ENCODE data around the gene C11orf71. TPM values are rescaled to one million over a fixed set of nuclear protein-coding genes. Genes with fewer than 3 reads are reported as not detected.

The C11orf71 gene
- total RNA-seq, 1 donor from 2014 or later: 8.5 TPM

DNA sequence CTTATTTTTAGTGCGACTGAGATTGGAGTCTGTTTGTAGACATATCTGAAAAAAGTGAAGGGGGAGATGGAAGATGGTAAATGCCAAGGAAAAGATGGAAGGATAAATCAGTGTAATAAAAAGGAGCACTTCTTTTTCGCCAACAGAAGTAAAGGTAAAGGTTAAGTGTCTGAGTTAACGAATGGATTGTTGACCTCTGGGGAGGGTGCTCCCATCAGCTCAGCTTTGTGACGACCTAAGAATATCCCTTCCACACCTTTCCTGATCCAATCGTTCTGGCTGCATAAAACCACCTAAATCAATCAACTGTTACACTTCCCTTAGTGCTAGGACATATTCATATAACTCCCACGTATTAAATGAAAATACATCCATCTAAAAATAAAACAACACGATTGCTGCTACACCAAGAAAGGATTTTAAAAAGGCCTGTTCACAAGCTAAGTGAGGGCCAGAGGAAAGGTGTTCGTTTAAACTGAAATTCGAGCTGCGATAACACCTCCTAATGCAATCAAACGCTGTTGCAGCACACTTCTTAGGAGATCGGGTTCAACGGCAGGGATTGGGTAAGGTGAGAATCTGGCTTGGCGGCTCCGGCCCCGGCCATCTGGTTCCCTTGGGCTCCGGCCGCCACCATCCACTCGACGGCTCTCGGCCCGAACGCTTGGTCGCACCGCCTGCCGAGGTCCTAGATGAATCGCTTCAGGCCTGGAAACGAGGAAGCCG is 658 bp downstream of the C11orf71 start:
- TF ChIP-seq, protein P1, sequence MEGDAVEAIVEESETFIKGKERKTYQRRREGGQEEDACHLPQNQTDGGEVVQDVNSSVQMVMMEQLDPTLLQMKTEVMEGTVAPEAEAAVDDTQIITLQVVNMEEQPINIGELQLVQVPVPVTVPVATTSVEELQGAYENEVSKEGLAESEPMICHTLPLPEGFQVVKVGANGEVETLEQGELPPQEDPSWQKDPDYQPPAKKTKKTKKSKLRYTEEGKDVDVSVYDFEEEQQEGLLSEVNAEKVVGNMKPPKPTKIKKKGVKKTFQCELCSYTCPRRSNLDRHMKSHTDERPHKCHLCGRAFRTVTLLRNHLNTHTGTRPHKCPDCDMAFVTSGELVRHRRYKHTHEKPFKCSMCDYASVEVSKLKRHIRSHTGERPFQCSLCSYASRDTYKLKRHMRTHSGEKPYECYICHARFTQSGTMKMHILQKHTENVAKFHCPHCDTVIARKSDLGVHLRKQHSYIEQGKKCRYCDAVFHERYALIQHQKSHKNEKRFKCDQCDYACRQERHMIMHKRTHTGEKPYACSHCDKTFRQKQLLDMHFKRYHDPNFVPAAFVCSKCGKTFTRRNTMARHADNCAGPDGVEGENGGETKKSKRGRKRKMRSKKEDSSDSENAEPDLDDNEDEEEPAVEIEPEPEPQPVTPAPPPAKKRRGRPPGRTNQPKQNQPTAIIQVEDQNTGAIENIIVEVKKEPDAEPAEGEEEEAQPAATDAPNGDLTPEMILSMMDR (IDR thresholded peaks at IDR 0.05; ENCODE audit: unreplicated experiment): no peak
- Mint-ChIP-seq H3K4me1 (ENCODE audit: low read depth) (peaks cover 27% of the 10 kb centered on the region), H3K27ac (peak overlapping the region; percentile 100), H3K36me3 (ENCODE audit: insufficient read depth) (peaks cover 10% of the 10 kb centered on the region), H3K27me3 (no peaks in the 10 kb centered on the region), H3K4me3 (ENCODE audit: low read depth) (peak overlapping the region; percentile 97), H3K9me3 (ENCODE audit: low read depth) (no peaks in the 10 kb centered on the region)
- peak; percentile 39 for DNase-seq (ENCODE audit: low spot score, unreplicated experiment)

- peaks cover 21% of the 10 kb centered on the region for H3K4me1 Mint-ChIP-seq (ENCODE audit: low read depth)
Measured at GRCh38 chr11:114398303-114398920, 1.9 kb downstream of the C11orf71 start.

GRCh38 chr11:114397349-114397982 is 2.8 kb downstream of the C11orf71 start:
- TF ChIP-seq, protein P1 (IDR thresholded peaks at IDR 0.05; ENCODE audit: unreplicated experiment): no peak
- Mint-ChIP-seq H3K9me3 (ENCODE audit: low read depth) (no peaks in the 10 kb centered on the region), H3K36me3 (ENCODE audit: insufficient read depth) (peaks cover 3% of the 10 kb centered on the region), H3K4me1 (ENCODE audit: low read depth) (peaks cover 18% of the 10 kb centered on the region), H3K4me3 (ENCODE audit: low read depth) (no peak overlapping the region), H3K27me3 (no peaks in the 10 kb centered on the region), H3K27ac (no peak overlapping the region)
- DNase-seq (ENCODE audit: low spot score, unreplicated experiment): no peak

More at GRCh38 chr11:114398303-114398920, 1.9 kb downstream of the C11orf71 start:
- peak overlapping the region; percentile 100 for H3K27ac Mint-ChIP-seq
- H3K36me3 Mint-ChIP-seq (ENCODE audit: insufficient read depth): peaks cover 6% of the 10 kb centered on the region
- TF ChIP-seq, protein P1 (IDR thresholded peaks at IDR 0.05; ENCODE audit: unreplicated experiment): no peak
- no peaks in the 10 kb centered on the region for H3K9me3 Mint-ChIP-seq (ENCODE audit: low read depth)
- no peak for DNase-seq (ENCODE audit: low spot score, unreplicated experiment)
- peak overlapping the region; percentile 97 for H3K4me3 Mint-ChIP-seq (ENCODE audit: low read depth)
- H3K27me3 Mint-ChIP-seq: no peaks in the 10 kb centered on the region

GRCh38 chr11:114396916-114397315 is 3.4 kb downstream of the C11orf71 start:
- Mint-ChIP-seq H3K27me3 (no peaks in the 10 kb centered on the region), H3K27ac (no peak overlapping the region), H3K4me1 (ENCODE audit: low read depth) (peaks cover 16% of the 10 kb centered on the region)

GRCh38 chr11:114395736-114396135 is 4.6 kb downstream of the C11orf71 start:
- H3K9me3 Mint-ChIP-seq (ENCODE audit: low read depth): no peaks in the 10 kb centered on the region
- no peak overlapping the region for H3K4me3 Mint-ChIP-seq (ENCODE audit: low read depth)
- no peak for DNase-seq (ENCODE audit: low spot score, unreplicated experiment)
- TF ChIP-seq, protein P1 (IDR thresholded peaks at IDR 0.05; ENCODE audit: unreplicated experiment): peak; percentile 19
- no peaks in the 10 kb centered on the region for H3K27me3 Mint-ChIP-seq
- H3K27ac Mint-ChIP-seq: no peak overlapping the region
- H3K36me3 Mint-ChIP-seq (ENCODE audit: insufficient read depth): no peaks in the 10 kb centered on the region
- peaks cover 16% of the 10 kb centered on the region for H3K4me1 Mint-ChIP-seq (ENCODE audit: low read depth)

More at GRCh38 chr11:114396916-114397315, 3.4 kb downstream of the C11orf71 start:
- TF ChIP-seq, protein P1 (IDR thresholded peaks at IDR 0.05; ENCODE audit: unreplicated experiment): no peak
- DNase-seq (ENCODE audit: low spot score, unreplicated experiment): no peak
- Mint-ChIP-seq H3K9me3 (ENCODE audit: low read depth) (no peaks in the 10 kb centered on the region), H3K4me3 (ENCODE audit: low read depth) (no peak overlapping the region), H3K36me3 (ENCODE audit: insufficient read depth) (peaks cover under 1% of the 10 kb centered on the region)
